ENCODE results near the gene FHAD1.

- no peak for TF ChIP-seq CTCF (IDR thresholded peaks at IDR 0.05)
- no peak for TF ChIP-seq POLR2A (IDR thresholded peaks at IDR 0.05)
Observed at GRCh38 chr1:15226388-15227255, 20.4 kb upstream of the FHAD1 start.

Data from thyroid gland (tissue), 4 donors.